ENCODE results near the gene GARIN3. TPM values are rescaled to one million over a fixed set of nuclear protein-coding genes. Genes with fewer than 3 reads are reported as not detected.
A peak's percentile ranks its signal among the peaks of the same experiment; 100 is the strongest.

The GARIN3 gene
- polyA plus RNA-seq, 1 experiment: not detected

GRCh38 chr5:157159209-157159751 is 6.8 kb downstream of the GARIN3 start:
- POLR2A ChIA-PET: no interaction called here
- peaks cover 2% of the 10 kb centered on the region; the same call in 1 of the 2 replicates for H3K27me3 ChIP-seq (ENCODE audit: control insufficient read depth, insufficient read depth, low read length)
- no peak for TF ChIP-seq CTCF (IDR thresholded peaks at IDR 0.05; ENCODE audit: insufficient read depth, low read depth, low read length)
- no peak for DNase-seq (ENCODE audit: low read depth)
- H3K36me3 ChIP-seq (ENCODE audit: control insufficient read depth, insufficient read depth, low read length): no peaks in the 10 kb centered on the region
- H3K4me3 ChIP-seq (ENCODE audit: low read depth, low read length): no peak overlapping the region
- CTCF ChIA-PET: no interaction called here

DNA sequence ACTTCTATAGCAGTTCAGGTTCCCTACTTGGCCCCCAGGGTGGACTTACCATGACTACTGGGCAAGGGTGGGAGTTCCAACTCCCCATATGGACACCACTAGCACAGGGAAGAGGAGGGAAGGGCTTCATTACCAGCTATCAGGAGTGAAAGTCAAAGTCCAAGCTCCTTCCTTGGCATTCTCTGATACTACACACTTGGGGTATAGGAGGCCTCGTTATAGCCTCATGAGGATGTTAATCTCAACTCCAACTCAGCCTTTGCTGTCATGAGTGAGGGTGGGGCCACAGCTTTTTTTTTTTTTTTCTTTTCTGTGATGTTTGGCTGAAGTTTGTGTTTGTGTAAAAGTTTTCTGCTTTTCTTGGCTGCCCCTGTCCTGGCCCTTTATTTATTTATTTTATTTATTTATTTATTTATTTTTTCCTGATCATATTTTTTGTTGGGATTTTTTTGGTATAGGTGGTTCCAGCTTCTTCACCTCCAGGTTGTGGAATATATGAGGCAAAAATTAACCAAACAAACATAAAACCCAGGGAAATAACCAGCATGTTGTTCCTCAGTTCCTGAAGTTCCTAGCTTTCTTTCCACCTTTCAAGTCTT is 8.7 kb downstream of the GARIN3 start:
- TF ChIP-seq CTCF (IDR thresholded peaks at IDR 0.05; ENCODE audit: insufficient read depth, low read depth, low read length): no peak
- ChIA-PET CTCF (no interaction called here), POLR2A (no interaction called here)
- Histone ChIP-seq H3K27me3 (ENCODE audit: control insufficient read depth, insufficient read depth, low read length) (peaks cover 2% of the 10 kb centered on the region; the same call in 1 of the 2 replicates), H3K4me3 (ENCODE audit: low read depth, low read length) (no peak overlapping the region), H3K36me3 (ENCODE audit: control insufficient read depth, insufficient read depth, low read length) (no peaks in the 10 kb centered on the region)
- no peak for DNase-seq (ENCODE audit: low read depth)

DNA sequence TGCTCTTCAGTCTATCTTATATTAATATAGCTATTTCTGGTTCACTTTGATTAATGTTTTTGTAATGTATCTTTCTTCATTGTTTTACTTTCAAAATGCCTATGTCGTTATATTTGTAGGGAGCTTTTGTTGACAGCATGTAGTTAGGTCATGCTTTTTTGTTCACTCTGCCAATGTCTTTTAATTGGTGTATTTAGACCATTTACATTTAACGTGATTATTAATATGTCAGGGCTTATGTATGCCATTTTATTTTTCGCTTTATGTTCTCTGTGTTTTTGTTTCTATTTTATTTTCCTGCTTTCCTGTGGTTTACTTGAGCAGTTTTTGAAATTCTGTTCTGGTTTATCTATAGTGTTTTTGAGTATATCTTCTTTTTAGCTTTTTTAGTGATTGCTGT is 10.8 kb downstream of the GARIN3 start:
- peaks cover 2% of the 10 kb centered on the region; the same call in 1 of the 2 replicates for H3K27me3 ChIP-seq (ENCODE audit: control insufficient read depth, insufficient read depth, low read length)
- DNase-seq (ENCODE audit: low read depth): no peak
- no peak for TF ChIP-seq CTCF (IDR thresholded peaks at IDR 0.05; ENCODE audit: insufficient read depth, low read depth, low read length)
- no peaks in the 10 kb centered on the region for H3K36me3 ChIP-seq (ENCODE audit: control insufficient read depth, insufficient read depth, low read length)
- POLR2A ChIA-PET: no interaction called here
- no peak overlapping the region for H3K4me3 ChIP-seq (ENCODE audit: low read depth, low read length)
- CTCF ChIA-PET: no interaction called here

- TF ChIP-seq CTCF (IDR thresholded peaks at IDR 0.05; ENCODE audit: insufficient read depth, low read depth, low read length): no peak
- no peak for DNase-seq (ENCODE audit: low read depth)
- Histone ChIP-seq H3K27me3 (ENCODE audit: control insufficient read depth, insufficient read depth, low read length) (no peaks in the 10 kb centered on the region), H3K4me3 (ENCODE audit: low read depth, low read length) (no peak overlapping the region), H3K36me3 (ENCODE audit: control insufficient read depth, insufficient read depth, low read length) (no peaks in the 10 kb centered on the region)
- POLR2A ChIA-PET: no interaction called here
- CTCF ChIA-PET: interaction anchor here (0.7 kb wide), 1 partner anchor 321 kb away, joined by 3 read pairs; no protein-coding TSS in a partner anchor
Measured at GRCh38 chr5:157150995-157151394, 15.1 kb downstream of the GARIN3 start.

DNA sequence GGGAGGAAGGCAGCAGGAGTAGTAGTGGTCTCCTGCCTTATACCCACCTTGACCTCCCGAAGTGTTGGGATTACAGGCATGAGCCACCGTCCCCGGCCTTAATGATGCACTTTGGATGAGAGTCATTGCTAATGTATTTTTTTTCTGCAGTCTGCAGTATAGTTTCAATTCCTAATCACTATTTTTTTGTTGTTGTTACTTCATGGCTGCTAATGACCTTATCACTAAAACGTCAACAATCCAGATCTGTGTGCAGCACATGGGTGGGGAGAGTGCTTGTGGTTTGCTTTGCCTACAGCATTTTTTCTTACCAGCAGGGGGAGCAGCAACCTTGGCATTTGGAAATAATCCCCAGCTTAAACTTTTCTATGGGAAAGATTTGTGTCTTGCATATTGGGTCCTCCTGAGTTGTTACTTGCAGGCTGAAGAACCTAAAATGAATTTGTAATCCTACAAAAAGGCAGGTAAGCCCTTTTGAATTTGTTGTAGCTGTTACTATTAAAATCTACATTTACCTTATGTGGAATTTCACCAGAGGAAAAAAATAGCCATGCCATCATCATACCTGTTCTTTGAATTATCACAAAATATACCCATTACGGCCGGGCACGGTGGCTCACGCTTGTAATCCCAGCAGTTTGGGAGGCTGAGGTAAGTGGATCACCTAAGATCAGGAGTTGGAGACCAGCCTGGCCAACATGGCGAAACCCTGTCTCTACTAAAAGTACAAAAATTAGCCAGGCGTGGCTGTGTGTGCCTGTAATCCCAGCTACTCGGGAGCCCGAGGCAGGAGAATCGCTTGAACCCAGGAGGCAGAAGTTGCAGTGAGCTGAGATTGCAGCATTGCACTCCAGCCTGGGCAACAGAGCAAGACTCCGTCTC is 17.1 kb downstream of the GARIN3 start:
- TF ChIP-seq CTCF (IDR thresholded peaks at IDR 0.05; ENCODE audit: insufficient read depth, low read depth, low read length): peak; percentile 91
- POLR2A ChIA-PET: no interaction called here
- DNase-seq (ENCODE audit: low read depth): no peak
- no peaks in the 10 kb centered on the region for H3K27me3 ChIP-seq (ENCODE audit: control insufficient read depth, insufficient read depth, low read length)
- CTCF ChIA-PET: interaction anchor here (0.8 to 1.7 kb wide), 6 partner anchors 12 to 594 kb away, joined by 3 to 7 read pairs (median 4); partner anchors contain the start of gene LSM11
- no peak overlapping the region for H3K4me3 ChIP-seq (ENCODE audit: low read depth, low read length)
- no peaks in the 10 kb centered on the region for H3K36me3 ChIP-seq (ENCODE audit: control insufficient read depth, insufficient read depth, low read length)

Measured in BJ (cell line).